Thyroid gland (tissue), 4 donors: ENCODE data around the gene CDK19. TPM values are rescaled to one million over a fixed set of nuclear protein-coding genes. Genes with fewer than 3 reads are reported as not detected.

ENCODE experiments used
- DNase-seq, 2 donors: peaks; one replicate each; pipeline ENCODE4 v3.0.0-alpha.2; 2019
- H3K27ac ChIP-seq, 3 donors: fragments of 200-600 bp; sonication (generic); 1 replicate in 2 of 3; 2 replicates in 1 of 3; pipeline ENCODE4 v1.5.1; 2016 to 2019; ENCODE audit warnings: mild to moderate bottlenecking in 1 of 3, moderate library complexity in 1 of 3
- H3K27me3 ChIP-seq: fragments of 200-600 bp; sonication (generic); one replicate; pipeline ENCODE4 v1.5.1; 2019
- H3K36me3 ChIP-seq, 2 donors: fragments of 200-600 bp; sonication (generic); one replicate each; pipeline ENCODE4 v1.5.1; 2016 to 2019
- H3K4me1 ChIP-seq, 2 donors: fragments of 200-600 bp; sonication (generic); one replicate each; pipeline ENCODE4 v1.5.1; 2017 to 2019
- H3K4me3 ChIP-seq, 3 donors: fragments of 200-600 bp; sonication (generic); replicated peaks in 1 of 3; 1 replicate in 2 of 3; 2 replicates in 1 of 3; pipeline ENCODE4 v1.5.1; 2016; ENCODE audit warnings: mild to moderate bottlenecking in 1 of 3
- H3K9me3 ChIP-seq: fragments of 200-600 bp; sonication (generic); one replicate; pipeline ENCODE4 v1.5.1; 2017
- POLR2A ChIP-seq, 2 donors: fragments of 450-650 bp; IDR thresholded peaks; one replicate each; pipeline ENCODE4 v1.6.1; 2017; ENCODE audit warnings: antibody characterized with exemption in 2 of 2, mild to moderate bottlenecking in 2 of 2, moderate library complexity in 1 of 2
- WGBS, 2 donors: methylation state at CpG; one replicate each; pipeline ENCODE4 v1.1.5; 2017; 5-methylcytosine and 5-hydroxymethylcytosine counted together
- intact Hi-C: fragments of 100-400 bp; cut with DNase I; formaldehyde crosslinking; loops from one replicate; pipeline ENCODE4 v1.15.1; 2023
- total RNA-seq, 4 donors: library from RNA; depleted of rRNA; stranded (reverse); fragments of >200 nt; gene quantifications; one replicate each; pipeline ENCODE4 v1.2.3, GENCODE V29; 2016
- TF ChIP-seq, protein P1 (sequence below), 6 experiments: fragments of 200-600 bp in 3 of 6; fragments of 450-650 bp in 3 of 6; sonication (generic) in 3 of 6; IDR thresholded peaks; one replicate each; pipeline ENCODE4 v1.5.1; 2016 to 2019; ENCODE audit warnings: antibody characterized with exemption in 6 of 6, mild to moderate bottlenecking in 2 of 6, inconsistent platforms in 1 of 6, moderate library complexity in 1 of 6

Gene CDK19
- total RNA-seq, 4 donors from 2014 or later, result 12.6 to 17.9 (median 13.3) TPM

DNA sequence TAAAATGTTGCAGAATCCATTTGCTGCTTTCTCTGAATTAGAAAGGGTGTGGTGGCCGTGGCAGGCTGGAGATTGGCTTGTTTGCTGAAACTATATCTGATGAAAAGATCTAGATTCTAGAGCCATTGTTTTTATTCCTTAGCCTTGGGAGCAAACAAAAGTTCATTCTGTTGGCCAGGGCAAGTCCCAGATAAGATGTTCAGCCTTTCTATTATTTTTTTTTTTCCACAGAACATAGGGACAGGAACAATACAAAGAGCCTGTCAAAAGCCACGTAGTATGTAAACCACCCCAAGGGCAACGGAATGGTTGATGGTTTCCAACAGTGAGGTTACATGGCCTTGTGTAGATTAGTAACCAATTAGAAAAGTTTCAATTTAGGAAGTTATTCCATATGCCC is 218.9 kb downstream of the CDK19 start:
- WGBS, 2 donors, result 83 to 85% methylated on average over 3 of the region's 3 CpGs
- Histone ChIP-seq H3K27ac (no peak overlapping the region), H3K9me3 (no peaks in the 10 kb centered on the region), H3K27me3 (no peaks in the 10 kb centered on the region), H3K4me1 (no peaks in the 10 kb centered on the region), H3K36me3 (no peaks in the 10 kb centered on the region), H3K4me3 (no peak overlapping the region)
- intact Hi-C loops, result no loop called here
- DNase-seq, result no peak
- no peak for TF ChIP-seq POLR2A (IDR thresholded peaks at IDR 0.05)
- TF ChIP-seq, protein P1, sequence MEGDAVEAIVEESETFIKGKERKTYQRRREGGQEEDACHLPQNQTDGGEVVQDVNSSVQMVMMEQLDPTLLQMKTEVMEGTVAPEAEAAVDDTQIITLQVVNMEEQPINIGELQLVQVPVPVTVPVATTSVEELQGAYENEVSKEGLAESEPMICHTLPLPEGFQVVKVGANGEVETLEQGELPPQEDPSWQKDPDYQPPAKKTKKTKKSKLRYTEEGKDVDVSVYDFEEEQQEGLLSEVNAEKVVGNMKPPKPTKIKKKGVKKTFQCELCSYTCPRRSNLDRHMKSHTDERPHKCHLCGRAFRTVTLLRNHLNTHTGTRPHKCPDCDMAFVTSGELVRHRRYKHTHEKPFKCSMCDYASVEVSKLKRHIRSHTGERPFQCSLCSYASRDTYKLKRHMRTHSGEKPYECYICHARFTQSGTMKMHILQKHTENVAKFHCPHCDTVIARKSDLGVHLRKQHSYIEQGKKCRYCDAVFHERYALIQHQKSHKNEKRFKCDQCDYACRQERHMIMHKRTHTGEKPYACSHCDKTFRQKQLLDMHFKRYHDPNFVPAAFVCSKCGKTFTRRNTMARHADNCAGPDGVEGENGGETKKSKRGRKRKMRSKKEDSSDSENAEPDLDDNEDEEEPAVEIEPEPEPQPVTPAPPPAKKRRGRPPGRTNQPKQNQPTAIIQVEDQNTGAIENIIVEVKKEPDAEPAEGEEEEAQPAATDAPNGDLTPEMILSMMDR (IDR thresholded peaks at IDR 0.05), result no peak

DNA sequence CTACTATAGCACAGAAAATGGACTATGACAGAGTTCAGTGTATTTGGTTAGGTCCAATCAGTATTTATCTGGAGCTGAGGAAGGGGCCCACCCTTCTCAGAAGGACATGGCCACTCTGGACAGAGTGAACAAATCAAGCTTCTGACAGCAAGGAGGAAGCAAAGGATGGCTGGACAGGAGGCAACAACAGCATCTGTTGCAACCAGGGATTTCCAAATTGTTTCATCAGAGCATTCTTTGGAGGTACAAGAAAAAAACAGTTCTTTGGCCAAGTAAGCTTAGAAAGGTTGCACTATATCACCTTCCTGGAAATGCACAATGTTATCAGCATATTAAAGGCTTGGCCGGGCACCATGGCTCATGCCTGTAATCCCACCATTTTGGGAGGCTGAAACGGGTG is 220.2 kb downstream of the CDK19 start:
- H3K9me3 ChIP-seq, result no peaks in the 10 kb centered on the region
- 92 to 97% methylated on average over 2 of the region's 2 CpGs for WGBS, 2 donors
- no peak overlapping the region for H3K4me3 ChIP-seq
- H3K36me3 ChIP-seq, result no peaks in the 10 kb centered on the region
- no peaks in the 10 kb centered on the region for H3K27me3 ChIP-seq
- intact Hi-C loops, result no loop called here
- no peak overlapping the region for H3K27ac ChIP-seq
- H3K4me1 ChIP-seq, result no peaks in the 10 kb centered on the region
- no peak for DNase-seq
- no peak for TF ChIP-seq POLR2A (IDR thresholded peaks at IDR 0.05)
- TF ChIP-seq, protein P1 (IDR thresholded peaks at IDR 0.05), result no peak

DNA sequence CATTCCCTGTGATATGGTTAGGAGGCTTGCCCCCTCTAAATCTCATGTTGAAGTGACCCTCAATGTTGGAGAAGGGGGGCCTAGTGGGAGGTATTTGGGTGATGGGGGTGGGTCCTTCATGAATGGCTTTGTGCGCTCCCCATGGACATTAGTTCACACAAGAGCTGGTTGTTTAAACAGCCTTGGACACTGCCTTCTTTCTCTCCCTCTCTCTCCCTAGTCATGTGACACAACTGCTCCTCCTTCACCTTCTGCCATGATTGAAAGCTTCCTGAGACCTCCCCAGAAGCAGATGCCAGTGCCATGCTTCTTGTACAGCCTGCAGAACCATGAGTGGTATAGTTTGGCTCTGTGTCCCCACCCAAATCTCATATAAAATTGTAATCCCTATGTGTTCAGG is 221.6 kb downstream of the CDK19 start:
- no peak overlapping the region for H3K27ac ChIP-seq
- no peaks in the 10 kb centered on the region for H3K9me3 ChIP-seq
- no peaks in the 10 kb centered on the region for H3K4me1 ChIP-seq
- WGBS, 2 donors, result 88 to 100% methylated on average over 1 of the region's 1 CpG
- H3K4me3 ChIP-seq, result no peak overlapping the region
- H3K36me3 ChIP-seq, result no peaks in the 10 kb centered on the region
- intact Hi-C loops, result no loop called here
- TF ChIP-seq POLR2A (IDR thresholded peaks at IDR 0.05), result no peak
- TF ChIP-seq, protein P1 (IDR thresholded peaks at IDR 0.05), result no peak
- H3K27me3 ChIP-seq, result no peaks in the 10 kb centered on the region
- no peak for DNase-seq

DNA sequence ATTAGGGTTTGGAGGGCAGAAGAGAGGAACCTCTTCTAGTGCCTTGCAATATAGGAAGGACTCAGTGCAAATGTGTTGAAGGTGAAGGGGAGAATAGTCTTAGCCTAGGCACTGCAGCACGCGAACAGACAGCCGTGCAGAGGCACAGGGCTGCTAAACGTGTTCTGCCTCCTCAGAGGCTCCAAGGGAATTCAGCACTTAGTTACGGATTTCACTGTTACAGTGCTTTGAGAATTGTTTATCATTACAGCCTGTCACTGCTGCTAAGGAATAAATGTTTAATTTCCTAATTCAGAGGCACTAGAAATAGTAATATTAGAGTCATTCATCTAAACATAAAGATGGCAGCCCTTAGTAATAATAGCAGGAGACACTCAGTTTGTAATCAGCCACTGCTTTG is 222.5 kb downstream of the CDK19 start:
- no peak overlapping the region for H3K27ac ChIP-seq
- intact Hi-C loops, result no loop called here

DNA sequence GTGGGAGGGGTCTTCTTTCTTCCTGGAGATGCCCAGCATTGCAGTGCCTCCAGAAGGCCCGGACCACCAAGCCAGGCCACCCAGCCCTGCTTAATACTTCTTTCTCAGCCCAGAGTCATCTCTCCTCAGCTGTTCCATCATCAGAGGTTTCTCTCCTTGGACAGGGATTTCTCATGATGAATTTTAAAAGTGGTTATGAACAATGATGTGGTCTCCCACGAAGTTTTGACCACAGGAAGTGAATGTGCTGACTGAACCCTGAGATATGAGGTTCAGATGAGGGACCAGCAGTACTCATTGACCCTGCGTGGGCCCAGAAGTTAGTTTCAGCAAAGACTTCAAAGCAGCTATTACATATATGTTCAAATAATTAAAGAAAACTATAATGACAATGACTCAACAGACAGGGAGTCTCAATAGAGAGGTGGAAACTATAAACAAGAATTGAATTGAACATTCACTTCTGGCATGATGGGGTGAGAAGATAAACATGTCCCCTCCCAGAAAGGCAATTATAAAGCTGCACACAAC is 224.4 kb downstream of the CDK19 start:
- intact Hi-C loops, result no loop called here
- Histone ChIP-seq H3K27me3 (no peaks in the 10 kb centered on the region), H3K27ac (no peak overlapping the region), H3K4me3 (no peak overlapping the region), H3K9me3 (no peaks in the 10 kb centered on the region), H3K4me1 (no peaks in the 10 kb centered on the region), H3K36me3 (no peaks in the 10 kb centered on the region)
- WGBS, 2 donors, result 75 to 84% methylated on average over 3 of the region's 3 CpGs
- TF ChIP-seq, protein P1 (IDR thresholded peaks at IDR 0.05), result no peak
- TF ChIP-seq POLR2A (IDR thresholded peaks at IDR 0.05), result no peak
- no peak for DNase-seq

More for the DNA sequence above, 222.5 kb downstream of the CDK19 start:
- no peak for DNase-seq
- no peaks in the 10 kb centered on the region for H3K27me3 ChIP-seq
- no peaks in the 10 kb centered on the region for H3K9me3 ChIP-seq
- 57 to 63% methylated on average over 5 of the region's 5 CpGs for WGBS, 2 donors
- TF ChIP-seq, protein P1 (IDR thresholded peaks at IDR 0.05), result no peak
- no peak for TF ChIP-seq POLR2A (IDR thresholded peaks at IDR 0.05)
- no peaks in the 10 kb centered on the region for H3K4me1 ChIP-seq
- no peaks in the 10 kb centered on the region for H3K36me3 ChIP-seq
- no peak overlapping the region for H3K4me3 ChIP-seq
